OCI-LY1 (cell line): ENCODE measurements around the gene EEFSEC.

ENCODE experiments used
- H2AFZ ChIP-seq: fragments of 200-600 bp; sonication (generic), shearing (Covaris generic); 2 replicates; pipeline ENCODE4 v1.6.0; 2014; ENCODE audit warnings: antibody characterized with exemption, mild to moderate bottlenecking, low read length
- H3F3A ChIP-seq: fragments of 200-600 bp; sonication (generic), shearing (Covaris generic); 2 replicates; pipeline ENCODE4 v1.6.0; 2014; ENCODE audit warnings: mild to moderate bottlenecking, antibody characterized with exemption, low read length, moderate library complexity; ENCODE audit not compliant: insufficient read depth
- H3K27ac ChIP-seq: fragments of 200-600 bp; sonication (generic); 2 replicates; pipeline ENCODE4 v1.5.1; 2014; ENCODE audit warnings: low read length, mixed run types, mild to moderate bottlenecking, low read depth; ENCODE audit not compliant: poor library complexity, severe bottlenecking
- H3K27me3 ChIP-seq: fragments of 200-600 bp; sonication (generic); 2 replicates; pipeline ENCODE4 v1.6.0; 2014; ENCODE audit warnings: antibody characterized with exemption, mild to moderate bottlenecking, low read length, moderate library complexity; ENCODE audit not compliant: insufficient read depth
- H3K36me3 ChIP-seq: fragments of 200-600 bp; sonication (generic); 2 replicates; pipeline ENCODE4 v1.6.1; 2014; ENCODE audit warnings: mild to moderate bottlenecking, antibody characterized with exemption, low read length, moderate library complexity, mixed read lengths; ENCODE audit not compliant: insufficient read depth
- H3K4me1 ChIP-seq: fragments of 200-600 bp; sonication (generic); 2 replicates; pipeline ENCODE4 v1.5.1; 2014; ENCODE audit warnings: mild to moderate bottlenecking, low read length, moderate library complexity; ENCODE audit not compliant: insufficient read depth, severe bottlenecking
- H3K4me2 ChIP-seq: fragments of 200-600 bp; sonication (generic), shearing (Covaris generic); 2 replicates; pipeline ENCODE4 v1.6.1; 2014; ENCODE audit warnings: low read length
- H3K4me3 ChIP-seq: fragments of 200-600 bp; sonication (generic); 2 replicates; pipeline ENCODE4 v1.5.1; 2014; ENCODE audit warnings: low read length, low read depth, mild to moderate bottlenecking, mixed read lengths; ENCODE audit not compliant: poor library complexity, severe bottlenecking
- H3K79me2 ChIP-seq: fragments of 200-600 bp; shearing (Covaris generic); 2 replicates; pipeline ENCODE4 v1.6.1; 2016; ENCODE audit warnings: mixed run types, low read length, mixed read lengths; ENCODE audit not compliant: insufficient read depth
- H3K9ac ChIP-seq: fragments of 200-600 bp; sonication (generic), shearing (Covaris generic); 2 replicates; pipeline ENCODE4 v1.6.1; 2014; ENCODE audit warnings: mild to moderate bottlenecking, low read length, mixed read lengths
- H3K9me2 ChIP-seq: fragments of 200-600 bp; sonication (generic), shearing (Covaris generic); 2 replicates; pipeline ENCODE4 v1.6.1; 2014; ENCODE audit warnings: low read depth, mild to moderate bottlenecking, low read length, mixed read lengths
- H3K9me3 ChIP-seq: fragments of 200-600 bp; shearing (Covaris generic); 2 replicates; pipeline ENCODE4 v1.6.1; 2014; ENCODE audit warnings: low read length, mixed read lengths
- H4K20me1 ChIP-seq: fragments of 200-600 bp; sonication (generic), shearing (Covaris generic); 2 replicates; pipeline ENCODE4 v1.6.0; 2016; ENCODE audit warnings: mild to moderate bottlenecking, low read length; ENCODE audit not compliant: insufficient read depth
- EZH2 ChIP-seq: fragments of 200-600 bp; sonication (generic), shearing (Covaris generic); IDR thresholded peaks from 2 replicates; pipeline ENCODE4 v1.8.0; 2017; ENCODE audit warnings: borderline replicate concordance, mixed run types, mild to moderate bottlenecking, antibody characterized with exemption, low read length, moderate library complexity, mixed read lengths
- TF ChIP-seq, protein P1 (sequence below): fragments of 200-600 bp; sonication (generic), shearing (Covaris generic); IDR thresholded peaks from 2 replicates; pipeline ENCODE4 v1.5.1; 2017; ENCODE audit warnings: mild to moderate bottlenecking, antibody characterized with exemption, low read length, moderate library complexity, mixed read lengths

EEFSEC gene

DNA sequence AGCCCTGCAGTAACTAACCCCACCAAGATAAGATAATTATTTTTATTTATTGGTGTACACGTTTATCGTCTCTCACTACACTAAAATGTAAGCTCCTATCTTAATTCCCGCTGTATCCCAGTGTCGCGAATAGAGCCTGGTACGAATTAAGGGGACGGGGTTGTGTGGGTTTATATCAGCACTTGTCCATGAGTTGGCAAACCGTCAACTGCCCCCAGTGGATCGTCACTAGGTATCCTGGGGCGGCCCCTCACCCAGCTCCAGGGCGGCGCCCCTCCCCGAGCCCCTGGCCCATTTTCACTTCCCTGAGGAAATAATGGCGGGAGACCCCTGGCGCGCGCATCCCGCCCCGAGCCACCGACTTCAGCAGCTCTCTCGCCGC lies 30.1 kb upstream of the EEFSEC start:
- peak overlapping the region; percentile 77 for H3K4me2 ChIP-seq
- no peak overlapping the region for H2AFZ ChIP-seq
- H3K4me1 ChIP-seq: peaks cover 19% of the 10 kb centered on the region
- no peaks in the 10 kb centered on the region for H3K9me2 ChIP-seq
- peaks cover 15% of the 10 kb centered on the region for H3K79me2 ChIP-seq
- H3F3A ChIP-seq: no peaks in the 10 kb centered on the region
- peak overlapping the region; percentile 96 for H3K9ac ChIP-seq
- no peaks in the 10 kb centered on the region for H3K9me3 ChIP-seq
- peaks cover 24% of the 10 kb centered on the region for H3K36me3 ChIP-seq
- peak overlapping the region; percentile 94 for H3K4me3 ChIP-seq
- no peaks in the 10 kb centered on the region for H3K27me3 ChIP-seq
- peak overlapping the region; percentile 16 for H3K27ac ChIP-seq
- no peak for TF ChIP-seq EZH2
- TF ChIP-seq, protein P1, sequence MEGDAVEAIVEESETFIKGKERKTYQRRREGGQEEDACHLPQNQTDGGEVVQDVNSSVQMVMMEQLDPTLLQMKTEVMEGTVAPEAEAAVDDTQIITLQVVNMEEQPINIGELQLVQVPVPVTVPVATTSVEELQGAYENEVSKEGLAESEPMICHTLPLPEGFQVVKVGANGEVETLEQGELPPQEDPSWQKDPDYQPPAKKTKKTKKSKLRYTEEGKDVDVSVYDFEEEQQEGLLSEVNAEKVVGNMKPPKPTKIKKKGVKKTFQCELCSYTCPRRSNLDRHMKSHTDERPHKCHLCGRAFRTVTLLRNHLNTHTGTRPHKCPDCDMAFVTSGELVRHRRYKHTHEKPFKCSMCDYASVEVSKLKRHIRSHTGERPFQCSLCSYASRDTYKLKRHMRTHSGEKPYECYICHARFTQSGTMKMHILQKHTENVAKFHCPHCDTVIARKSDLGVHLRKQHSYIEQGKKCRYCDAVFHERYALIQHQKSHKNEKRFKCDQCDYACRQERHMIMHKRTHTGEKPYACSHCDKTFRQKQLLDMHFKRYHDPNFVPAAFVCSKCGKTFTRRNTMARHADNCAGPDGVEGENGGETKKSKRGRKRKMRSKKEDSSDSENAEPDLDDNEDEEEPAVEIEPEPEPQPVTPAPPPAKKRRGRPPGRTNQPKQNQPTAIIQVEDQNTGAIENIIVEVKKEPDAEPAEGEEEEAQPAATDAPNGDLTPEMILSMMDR: no peak
- H4K20me1 ChIP-seq: no peaks in the 10 kb centered on the region

DNA sequence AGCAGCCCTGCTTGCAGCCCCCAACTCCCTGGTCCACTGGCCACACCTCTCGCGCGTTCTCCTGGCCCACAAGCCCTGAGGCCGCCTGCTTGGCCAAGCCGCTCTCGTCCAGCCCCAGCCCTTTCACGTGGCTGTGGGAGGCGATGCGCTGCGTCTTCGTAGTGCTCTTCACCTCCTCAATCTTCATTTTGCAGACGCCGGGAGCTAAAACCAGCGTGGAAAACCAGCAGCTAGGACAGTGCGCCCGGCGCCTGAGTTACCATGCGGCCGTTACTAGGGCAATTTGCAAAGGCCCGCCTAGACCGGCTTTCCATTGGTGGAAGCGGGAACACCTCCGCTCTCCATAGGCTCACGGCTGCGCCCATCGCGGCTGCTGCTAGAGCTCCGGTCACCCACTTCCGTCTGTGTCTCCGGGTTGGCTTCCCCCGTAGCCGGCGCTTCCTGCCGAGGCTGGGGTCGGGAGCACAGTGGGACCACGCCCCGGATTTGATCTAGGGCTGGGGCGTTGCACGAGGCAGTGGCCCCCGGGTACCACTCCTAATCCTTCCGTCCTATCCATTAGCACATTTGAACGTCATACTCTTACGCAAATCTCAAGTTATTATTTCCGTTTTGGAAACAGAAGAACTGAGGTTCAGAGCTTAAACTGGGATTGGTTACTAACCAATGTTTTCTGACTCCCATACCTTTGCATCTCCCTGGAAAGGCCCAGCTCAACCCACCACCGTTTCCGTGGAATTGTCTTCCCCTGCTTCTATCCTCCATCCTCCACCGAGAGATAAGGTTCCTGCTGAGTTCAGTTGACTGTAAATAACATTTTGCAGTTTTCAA lies 29.5 kb upstream of the EEFSEC start, which contains the start of gene RUVBL1:
Gene RUVBL1 (minus strand): TSS at position 275 of the 831 bp plus-strand sequence. CDS start 88 bp downstream, at position 187.
- no peaks in the 10 kb centered on the region for H3K9me2 ChIP-seq
- no peaks in the 10 kb centered on the region for H3F3A ChIP-seq
- TF ChIP-seq EZH2: no peak
- TF ChIP-seq, protein P1: no peak
- H3K27me3 ChIP-seq: no peaks in the 10 kb centered on the region
- peak within 1 kb of the TSS; percentile 77 for H3K4me2 ChIP-seq
- peak within 1 kb of the TSS; percentile 96 for H3K9ac ChIP-seq
- H3K36me3 ChIP-seq: peaks cover 18% of the 10 kb centered on the region; the same call in 1 of the 2 replicates
- peaks cover 19% of the 10 kb centered on the region for H3K4me1 ChIP-seq
- H3K4me3 ChIP-seq: peak within 1 kb of the TSS; percentile 94
- peaks cover 15% of the 10 kb centered on the region for H3K79me2 ChIP-seq
- H4K20me1 ChIP-seq: no peaks in the 10 kb centered on the region
- no peaks in the 10 kb centered on the region for H3K9me3 ChIP-seq
- peak within 1 kb of the TSS; percentile 42 for H3K27ac ChIP-seq
- H2AFZ ChIP-seq: peak within 1 kb of the TSS; percentile 15; the same call in 1 of the 2 replicates

DNA sequence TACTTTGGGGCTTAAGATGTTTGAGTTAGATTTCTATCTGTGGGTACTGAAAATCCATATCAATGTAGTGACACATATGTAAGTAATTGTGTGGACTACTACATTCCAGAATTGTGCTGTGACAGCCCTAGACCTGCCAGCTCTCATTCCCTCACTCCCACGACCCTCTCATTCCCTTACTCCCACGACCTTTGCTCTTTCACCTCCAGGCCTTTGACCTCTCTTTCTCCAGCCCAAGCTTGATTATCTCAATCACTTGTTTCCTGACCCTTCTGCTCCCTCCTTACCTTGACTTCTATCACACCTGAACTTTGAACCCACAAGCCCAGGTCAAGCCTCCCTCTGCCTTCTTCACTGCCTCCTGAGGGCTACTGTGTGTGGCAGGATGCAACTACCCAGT lies 26.0 kb upstream of the EEFSEC start:
- H3K9ac ChIP-seq: no peak overlapping the region
- H3K4me2 ChIP-seq: no peak overlapping the region
- no peaks in the 10 kb centered on the region for H3K9me2 ChIP-seq
- H3K4me1 ChIP-seq: peaks cover 15% of the 10 kb centered on the region
- H3K36me3 ChIP-seq: peaks cover under 1% of the 10 kb centered on the region; the same call in 1 of the 2 replicates
- H3K4me3 ChIP-seq: no peak overlapping the region
- no peak overlapping the region for H3K27ac ChIP-seq
- TF ChIP-seq EZH2: no peak
- TF ChIP-seq, protein P1: no peak
- H3K27me3 ChIP-seq: no peaks in the 10 kb centered on the region
- H3K9me3 ChIP-seq: no peaks in the 10 kb centered on the region
- no peak overlapping the region for H2AFZ ChIP-seq
- H4K20me1 ChIP-seq: no peaks in the 10 kb centered on the region
- no peaks in the 10 kb centered on the region for H3F3A ChIP-seq
- H3K79me2 ChIP-seq: peaks cover 12% of the 10 kb centered on the region
